Measurements from ENCODE around the gene MAP3K10. TPM values are rescaled to one million over a fixed set of nuclear protein-coding genes. Genes with fewer than 3 reads are reported as not detected.

The MAP3K10 gene
- total and polyA plus RNA-seq, 4 donors: 11.1 to 99.7 (median 50.6) TPM

- WGBS (ENCODE audit: insufficient coverage): 93% methylated on average over 3 of the region's 3 CpGs
- Histone ChIP-seq H3K9me3 (ENCODE audit: control insufficient read depth, insufficient read depth, low read length) (no peaks in the 10 kb centered on the region), H3K4me1 (ENCODE audit: control insufficient read depth, insufficient read depth, low read length) (peaks cover 22% of the 10 kb centered on the region), H3K36me3 (ENCODE audit: control insufficient read depth, insufficient read depth, low read length) (peaks cover 22% of the 10 kb centered on the region), H3K27ac (ENCODE audit: low read depth, low read length) (no peak overlapping the region), H3K27me3 (ENCODE audit: control insufficient read depth, insufficient read depth, low read length) (no peaks in the 10 kb centered on the region), H3K4me3 (ENCODE audit: low read depth, low read length) (no peak overlapping the region)
- DNase-seq (ENCODE audit: low read depth in 4 of 6, low spot score in 6 of 6): no peak
Measured at GRCh38 chr19:40193587-40193849, 2.3 kb downstream of the MAP3K10 start.

DNA sequence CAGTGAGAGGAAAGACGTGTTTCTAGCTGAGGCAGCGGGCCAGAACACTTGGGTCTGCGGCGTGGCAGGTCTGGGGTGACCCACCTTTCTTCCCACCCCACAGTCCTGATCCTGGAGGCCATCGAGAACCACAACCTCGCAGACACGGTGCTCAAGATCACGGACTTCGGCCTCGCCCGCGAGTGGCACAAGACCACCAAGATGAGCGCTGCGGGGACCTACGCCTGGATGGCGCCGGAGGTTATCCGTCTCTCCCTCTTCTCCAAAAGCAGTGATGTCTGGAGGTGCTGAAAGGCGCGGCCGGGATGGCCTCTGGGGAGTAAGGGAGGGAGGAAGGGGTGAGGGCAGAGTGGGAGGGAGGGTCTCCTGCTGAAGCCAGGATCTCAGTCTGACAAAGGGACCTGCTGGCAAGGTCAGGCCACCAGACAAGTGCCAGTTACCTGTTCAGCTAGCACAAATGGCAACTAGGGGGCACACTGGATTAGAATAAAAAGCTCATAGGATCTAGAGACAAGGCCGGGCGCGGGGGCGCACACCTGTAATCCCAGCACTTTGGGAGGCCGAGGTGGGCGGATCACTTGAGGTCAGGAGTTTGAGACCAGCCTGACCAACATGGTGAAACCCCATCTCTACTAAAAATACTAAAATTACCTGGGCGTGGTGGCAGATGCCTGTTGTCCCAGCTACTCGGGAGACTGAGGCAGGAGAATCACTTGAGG, 7.2 kb downstream of the MAP3K10 start:
- peaks cover 8% of the 10 kb centered on the region for H3K4me1 ChIP-seq (ENCODE audit: control insufficient read depth, insufficient read depth, low read length)
- WGBS (ENCODE audit: insufficient coverage): 97% methylated on average over 27 of the region's 29 CpGs
- no peak for DNase-seq (ENCODE audit: low read depth in 4 of 6, low spot score in 6 of 6)
- H3K36me3 ChIP-seq (ENCODE audit: control insufficient read depth, insufficient read depth, low read length): peaks cover 56% of the 10 kb centered on the region
- no peak overlapping the region for H3K4me3 ChIP-seq (ENCODE audit: low read depth, low read length)
- no peaks in the 10 kb centered on the region for H3K27me3 ChIP-seq (ENCODE audit: control insufficient read depth, insufficient read depth, low read length)
- no peak overlapping the region for H3K27ac ChIP-seq (ENCODE audit: low read depth, low read length)
- no peaks in the 10 kb centered on the region for H3K9me3 ChIP-seq (ENCODE audit: control insufficient read depth, insufficient read depth, low read length)

GRCh38 chr19:40200341-40201099, 9.3 kb downstream of the MAP3K10 start:
- Histone ChIP-seq H3K4me3 (ENCODE audit: low read depth, low read length) (no peak overlapping the region), H3K27ac (ENCODE audit: low read depth, low read length) (no peak overlapping the region), H3K9me3 (ENCODE audit: control insufficient read depth, insufficient read depth, low read length) (no peaks in the 10 kb centered on the region), H3K36me3 (ENCODE audit: control insufficient read depth, insufficient read depth, low read length) (peaks cover 75% of the 10 kb centered on the region), H3K4me1 (ENCODE audit: control insufficient read depth, insufficient read depth, low read length) (no peaks in the 10 kb centered on the region), H3K27me3 (ENCODE audit: control insufficient read depth, insufficient read depth, low read length) (no peaks in the 10 kb centered on the region)
- 80% methylated on average over 4 of the region's 9 CpGs for WGBS (ENCODE audit: insufficient coverage)
- peak in 1 of 6 donors; percentile 72 for DNase-seq (ENCODE audit: low read depth in 4 of 6, low spot score in 6 of 6)

GRCh38 chr19:40204381-40204780, 13.2 kb downstream of the MAP3K10 start:
- H3K4me1 ChIP-seq (ENCODE audit: control insufficient read depth, insufficient read depth, low read length): no peaks in the 10 kb centered on the region
- no peak for DNase-seq (ENCODE audit: low read depth in 4 of 6, low spot score in 6 of 6)
- 100% methylated on average over 11 of the region's 16 CpGs for WGBS (ENCODE audit: insufficient coverage)
- H3K9me3 ChIP-seq (ENCODE audit: control insufficient read depth, insufficient read depth, low read length): no peaks in the 10 kb centered on the region
- no peaks in the 10 kb centered on the region for H3K27me3 ChIP-seq (ENCODE audit: control insufficient read depth, insufficient read depth, low read length)
- no peak overlapping the region for H3K4me3 ChIP-seq (ENCODE audit: low read depth, low read length)
- H3K27ac ChIP-seq (ENCODE audit: low read depth, low read length): no peak overlapping the region
- peaks cover 74% of the 10 kb centered on the region for H3K36me3 ChIP-seq (ENCODE audit: control insufficient read depth, insufficient read depth, low read length)

DNA sequence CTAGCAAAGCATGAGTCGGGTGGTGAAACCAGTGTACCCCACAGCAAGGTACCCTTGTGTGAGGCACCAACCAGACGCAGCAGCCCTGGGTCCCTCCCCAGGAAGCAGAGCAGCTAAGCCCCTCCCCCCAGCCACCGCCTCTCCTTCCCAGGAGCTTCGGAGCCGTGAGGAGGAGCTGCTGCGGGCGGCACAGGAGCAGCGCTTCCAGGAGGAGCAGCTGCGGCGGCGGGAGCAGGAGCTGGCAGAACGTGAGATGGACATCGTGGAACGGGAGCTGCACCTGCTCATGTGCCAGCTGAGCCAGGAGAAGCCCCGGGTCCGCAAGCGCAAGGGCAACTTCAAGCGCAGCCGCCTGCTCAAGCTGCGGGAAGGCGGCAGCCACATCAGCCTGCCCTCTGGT, 14.5 kb downstream of the MAP3K10 start:
- DNase-seq (ENCODE audit: low read depth in 4 of 6, low spot score in 6 of 6): no peak
- peaks cover 76% of the 10 kb centered on the region for H3K36me3 ChIP-seq (ENCODE audit: control insufficient read depth, insufficient read depth, low read length)
- no peak overlapping the region for H3K27ac ChIP-seq (ENCODE audit: low read depth, low read length)
- 95% methylated on average over 21 of the region's 21 CpGs for WGBS (ENCODE audit: insufficient coverage)
- H3K4me3 ChIP-seq (ENCODE audit: low read depth, low read length): no peak overlapping the region
- H3K4me1 ChIP-seq (ENCODE audit: control insufficient read depth, insufficient read depth, low read length): no peaks in the 10 kb centered on the region
- no peaks in the 10 kb centered on the region for H3K9me3 ChIP-seq (ENCODE audit: control insufficient read depth, insufficient read depth, low read length)
- H3K27me3 ChIP-seq (ENCODE audit: control insufficient read depth, insufficient read depth, low read length): no peaks in the 10 kb centered on the region

GRCh38 chr19:40208602-40209001, 17.4 kb downstream of the MAP3K10 start:
- Histone ChIP-seq H3K4me1 (ENCODE audit: control insufficient read depth, insufficient read depth, low read length) (peaks cover 10% of the 10 kb centered on the region), H3K4me3 (ENCODE audit: low read depth, low read length) (no peak overlapping the region), H3K9me3 (ENCODE audit: control insufficient read depth, insufficient read depth, low read length) (no peaks in the 10 kb centered on the region), H3K27me3 (ENCODE audit: control insufficient read depth, insufficient read depth, low read length) (no peaks in the 10 kb centered on the region), H3K27ac (ENCODE audit: low read depth, low read length) (no peak overlapping the region), H3K36me3 (ENCODE audit: control insufficient read depth, insufficient read depth, low read length) (peaks cover 78% of the 10 kb centered on the region)
- no peak for DNase-seq (ENCODE audit: low read depth in 4 of 6, low spot score in 6 of 6)
- 100% methylated on average over 2 of the region's 5 CpGs for WGBS (ENCODE audit: insufficient coverage)

- no peaks in the 10 kb centered on the region for H3K27me3 ChIP-seq (ENCODE audit: control insufficient read depth, insufficient read depth, low read length)
- H3K36me3 ChIP-seq (ENCODE audit: control insufficient read depth, insufficient read depth, low read length): peaks cover 75% of the 10 kb centered on the region
- WGBS (ENCODE audit: insufficient coverage): 83% methylated on average over 3 of the region's 5 CpGs
- no peak for DNase-seq (ENCODE audit: low read depth in 4 of 6, low spot score in 6 of 6)
- H3K4me1 ChIP-seq (ENCODE audit: control insufficient read depth, insufficient read depth, low read length): peaks cover 12% of the 10 kb centered on the region
- no peak overlapping the region for H3K27ac ChIP-seq (ENCODE audit: low read depth, low read length)
- no peak overlapping the region for H3K4me3 ChIP-seq (ENCODE audit: low read depth, low read length)
- H3K9me3 ChIP-seq (ENCODE audit: control insufficient read depth, insufficient read depth, low read length): no peaks in the 10 kb centered on the region
Measured at GRCh38 chr19:40210889-40211288, 19.7 kb downstream of the MAP3K10 start.

GRCh38 chr19:40213251-40213829, 22.1 kb downstream of the MAP3K10 start:
- Histone ChIP-seq H3K9me3 (ENCODE audit: control insufficient read depth, insufficient read depth, low read length) (no peaks in the 10 kb centered on the region), H3K4me3 (ENCODE audit: low read depth, low read length) (no peak overlapping the region), H3K27ac (ENCODE audit: low read depth, low read length) (no peak overlapping the region), H3K36me3 (ENCODE audit: control insufficient read depth, insufficient read depth, low read length) (peaks cover 71% of the 10 kb centered on the region), H3K27me3 (ENCODE audit: control insufficient read depth, insufficient read depth, low read length) (peaks cover 17% of the 10 kb centered on the region), H3K4me1 (ENCODE audit: control insufficient read depth, insufficient read depth, low read length) (peaks cover 31% of the 10 kb centered on the region)
- no peak for DNase-seq (ENCODE audit: low read depth in 4 of 6, low spot score in 6 of 6)
- 82% methylated on average over 42 of the region's 53 CpGs for WGBS (ENCODE audit: insufficient coverage)

- WGBS (ENCODE audit: insufficient coverage): 93% methylated on average over 24 of the region's 50 CpGs
- peaks cover 65% of the 10 kb centered on the region for H3K36me3 ChIP-seq (ENCODE audit: control insufficient read depth, insufficient read depth, low read length)
- peaks cover 20% of the 10 kb centered on the region for H3K27me3 ChIP-seq (ENCODE audit: control insufficient read depth, insufficient read depth, low read length)
- H3K4me3 ChIP-seq (ENCODE audit: low read depth, low read length): no peak overlapping the region
- H3K27ac ChIP-seq (ENCODE audit: low read depth, low read length): no peak overlapping the region
- no peaks in the 10 kb centered on the region for H3K9me3 ChIP-seq (ENCODE audit: control insufficient read depth, insufficient read depth, low read length)
- DNase-seq (ENCODE audit: low read depth in 4 of 6, low spot score in 6 of 6): no peak
- peaks cover 35% of the 10 kb centered on the region for H3K4me1 ChIP-seq (ENCODE audit: control insufficient read depth, insufficient read depth, low read length)
Measured at GRCh38 chr19:40213882-40214570, 22.8 kb downstream of the MAP3K10 start.

Measured in spinal cord (tissue), 10 donors.